SU-DHL-6 (cell line): ENCODE results near the gene ANKRD50.

Experiments
- H2AFZ ChIP-seq: fragments of 200-600 bp; sonication (generic); 2 replicates; pipeline ENCODE4 v1.6.1; 2014; ENCODE audit warnings: low read depth, mild to moderate bottlenecking, moderate library complexity, mixed read lengths, antibody characterized with exemption, low read length; ENCODE audit not compliant: severe bottlenecking
- H3F3A ChIP-seq: fragments of 200-600 bp; shearing (Covaris generic); 2 replicates; pipeline ENCODE4 v1.6.0; 2016; ENCODE audit warnings: antibody characterized with exemption, mild to moderate bottlenecking; ENCODE audit not compliant: insufficient read depth
- H3K27ac ChIP-seq: fragments of 200-600 bp; sonication (generic); 2 replicates; pipeline ENCODE4 v1.5.1; 2016; ENCODE audit warnings: low read depth, mild to moderate bottlenecking, low read length, moderate library complexity, mixed read lengths
- H3K27me3 ChIP-seq: fragments of 200-600 bp; sonication (generic), shearing (Covaris generic); 2 replicates; pipeline ENCODE4 v1.6.0; 2014; ENCODE audit warnings: mild to moderate bottlenecking, low read length
- H3K36me3 ChIP-seq: fragments of 200-600 bp; sonication (generic); 2 replicates; pipeline ENCODE4 v1.6.1; 2014; ENCODE audit warnings: mild to moderate bottlenecking, low read length, mixed read lengths
- H3K4me2 ChIP-seq: fragments of 300-600, 200-600 bp; shearing (Covaris generic), sonication (generic); 2 replicates; pipeline ENCODE4 v1.6.0; 2014; ENCODE audit warnings: low read length, low read depth, mild to moderate bottlenecking; ENCODE audit not compliant: poor library complexity, severe bottlenecking
- H3K4me3 ChIP-seq: fragments of 200-600 bp; sonication (generic); 2 replicates; pipeline ENCODE4 v1.5.1; 2014; ENCODE audit warnings: antibody characterized with exemption, low read length, mild to moderate bottlenecking, mixed read lengths; ENCODE audit not compliant: insufficient read depth, poor library complexity, severe bottlenecking
- H3K79me2 ChIP-seq: fragments of 200-600 bp; sonication (generic); 2 replicates; pipeline ENCODE4 v1.6.1; 2014; ENCODE audit warnings: mild to moderate bottlenecking, low read length, moderate library complexity; ENCODE audit not compliant: insufficient read depth
- H3K9ac ChIP-seq: fragments of 200-600 bp; sonication (generic); 2 replicates; pipeline ENCODE4 v1.7.0; 2014; ENCODE audit warnings: mild to moderate bottlenecking, low read length
- H3K9me2 ChIP-seq: fragments of 200-600 bp; sonication (generic); replicated peaks from 2 replicates; pipeline ENCODE4 v1.6.1; 2014; ENCODE audit warnings: low read length; ENCODE audit not compliant: insufficient read depth
- H3K9me3 ChIP-seq: fragments of 200-600 bp; sonication (generic); 2 replicates; pipeline ENCODE4 v1.6.1; 2014; ENCODE audit warnings: low read length, mixed read lengths; ENCODE audit not compliant: insufficient read depth
- H4K20me1 ChIP-seq: fragments of 200-600 bp; sonication (generic); 2 replicates; pipeline ENCODE4 v1.6.1; 2014; ENCODE audit warnings: low read depth, mild to moderate bottlenecking, antibody characterized with exemption, low read length, moderate library complexity, mixed read lengths
- CTCF ChIP-seq: fragments of 200-600 bp; sonication (generic); IDR thresholded peaks from one replicate; pipeline ENCODE4 v1.5.1; 2017; ENCODE audit warnings: antibody characterized with exemption, mild to moderate bottlenecking, low read length, moderate library complexity; ENCODE audit not compliant: insufficient read depth, poor library complexity, severe bottlenecking
- EZH2phosphoT487 ChIP-seq: fragments of 200-600 bp; sonication (generic), shearing (Covaris generic); conservative IDR thresholded peaks from 2 replicates; pipeline ENCODE4 v1.6.1; 2018; ENCODE audit warnings: mild to moderate bottlenecking, antibody characterized with exemption, low read length, moderate library complexity, mixed read lengths

Gene ANKRD50

GRCh38 chr4:124749421-124749820, 36.9 kb upstream of the ANKRD50 start:
- no peak overlapping the region for H3K27ac ChIP-seq
- no peak overlapping the region for H2AFZ ChIP-seq
- H3K4me3 ChIP-seq, result no peak overlapping the region
- TF ChIP-seq CTCF, result no peak
- no peak for TF ChIP-seq EZH2phosphoT487
- no peaks in the 10 kb centered on the region for H3K36me3 ChIP-seq
- H3F3A ChIP-seq, result no peaks in the 10 kb centered on the region
- H4K20me1 ChIP-seq, result no peaks in the 10 kb centered on the region
- H3K27me3 ChIP-seq, result no peaks in the 10 kb centered on the region
- H3K9me2 ChIP-seq, result no peaks in the 10 kb centered on the region
- H3K9ac ChIP-seq, result no peak overlapping the region
- no peak overlapping the region for H3K4me2 ChIP-seq
- H3K79me2 ChIP-seq, result no peaks in the 10 kb centered on the region
- H3K9me3 ChIP-seq, result no peaks in the 10 kb centered on the region

DNA sequence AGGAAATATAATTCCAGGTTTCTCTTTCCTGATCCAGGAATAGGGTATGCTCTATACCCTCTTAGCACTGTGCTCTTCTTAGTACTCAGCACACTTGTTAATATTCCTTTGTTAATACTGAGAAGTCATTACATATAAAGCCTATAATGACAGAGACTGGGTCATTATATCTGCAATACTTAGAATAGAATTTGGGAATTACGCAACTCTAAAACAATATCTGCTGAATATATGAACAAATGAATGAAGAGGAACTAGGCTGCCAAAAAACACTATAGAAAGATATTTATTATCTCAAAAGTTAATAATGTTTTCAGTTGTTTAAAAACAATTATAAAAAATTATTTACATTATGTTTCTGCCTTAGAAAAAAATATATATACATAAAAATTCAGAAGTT, 36.4 kb upstream of the ANKRD50 start:
- no peak overlapping the region for H3K9ac ChIP-seq
- H3F3A ChIP-seq, result no peaks in the 10 kb centered on the region
- no peak overlapping the region for H3K4me3 ChIP-seq
- no peaks in the 10 kb centered on the region for H3K36me3 ChIP-seq
- H3K79me2 ChIP-seq, result no peaks in the 10 kb centered on the region
- no peak overlapping the region for H2AFZ ChIP-seq
- no peaks in the 10 kb centered on the region for H3K9me3 ChIP-seq
- no peaks in the 10 kb centered on the region for H3K27me3 ChIP-seq
- H3K4me2 ChIP-seq, result no peak overlapping the region
- H3K27ac ChIP-seq, result no peak overlapping the region
- TF ChIP-seq CTCF (no peak), EZH2phosphoT487 (no peak)
- no peaks in the 10 kb centered on the region for H4K20me1 ChIP-seq
- H3K9me2 ChIP-seq, result no peaks in the 10 kb centered on the region

GRCh38 chr4:124745985-124746801, 33.7 kb upstream of the ANKRD50 start:
- no peaks in the 10 kb centered on the region for H3F3A ChIP-seq
- no peaks in the 10 kb centered on the region for H4K20me1 ChIP-seq
- H3K9ac ChIP-seq, result no peak overlapping the region
- H2AFZ ChIP-seq, result no peak overlapping the region
- H3K9me3 ChIP-seq, result no peaks in the 10 kb centered on the region
- no peaks in the 10 kb centered on the region for H3K27me3 ChIP-seq
- no peak overlapping the region for H3K4me2 ChIP-seq
- no peak overlapping the region for H3K4me3 ChIP-seq
- no peak overlapping the region for H3K27ac ChIP-seq
- H3K9me2 ChIP-seq, result no peaks in the 10 kb centered on the region
- TF ChIP-seq CTCF (no peak), EZH2phosphoT487 (no peak)
- no peaks in the 10 kb centered on the region for H3K36me3 ChIP-seq
- no peaks in the 10 kb centered on the region for H3K79me2 ChIP-seq
